ENCODE data around the gene CSAD. TPM values are rescaled to one million over a fixed set of nuclear protein-coding genes. Genes with fewer than 3 reads are reported as not detected.

CSAD gene
- total RNA-seq, 1 donor from 2014 or later, result 41.7 TPM

DNA sequence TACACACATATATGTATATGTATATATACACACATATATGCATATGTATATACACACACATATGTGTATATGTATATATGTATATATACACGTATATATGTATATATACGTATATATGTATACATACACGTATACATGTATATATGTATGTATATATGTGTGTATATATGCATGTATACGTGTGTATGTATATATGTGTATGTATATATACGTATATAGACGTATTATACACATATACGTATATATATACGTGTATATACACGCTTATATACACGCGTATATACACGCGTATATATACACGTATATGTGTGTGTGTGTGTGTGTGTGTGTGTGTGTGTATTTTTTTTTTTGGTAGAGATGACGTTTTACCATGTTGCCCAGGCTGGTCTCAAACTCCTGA lies 33.1 kb downstream of the CSAD start:
- Histone ChIP-seq H3K27me3 (no peaks in the 10 kb centered on the region), H3K4me3 (no peak overlapping the region), H3K9me3 (no peaks in the 10 kb centered on the region), H3K4me1 (no peaks in the 10 kb centered on the region), H3K36me3 (no peaks in the 10 kb centered on the region), H3K27ac (no peak overlapping the region)
- TF ChIP-seq, protein P1, sequence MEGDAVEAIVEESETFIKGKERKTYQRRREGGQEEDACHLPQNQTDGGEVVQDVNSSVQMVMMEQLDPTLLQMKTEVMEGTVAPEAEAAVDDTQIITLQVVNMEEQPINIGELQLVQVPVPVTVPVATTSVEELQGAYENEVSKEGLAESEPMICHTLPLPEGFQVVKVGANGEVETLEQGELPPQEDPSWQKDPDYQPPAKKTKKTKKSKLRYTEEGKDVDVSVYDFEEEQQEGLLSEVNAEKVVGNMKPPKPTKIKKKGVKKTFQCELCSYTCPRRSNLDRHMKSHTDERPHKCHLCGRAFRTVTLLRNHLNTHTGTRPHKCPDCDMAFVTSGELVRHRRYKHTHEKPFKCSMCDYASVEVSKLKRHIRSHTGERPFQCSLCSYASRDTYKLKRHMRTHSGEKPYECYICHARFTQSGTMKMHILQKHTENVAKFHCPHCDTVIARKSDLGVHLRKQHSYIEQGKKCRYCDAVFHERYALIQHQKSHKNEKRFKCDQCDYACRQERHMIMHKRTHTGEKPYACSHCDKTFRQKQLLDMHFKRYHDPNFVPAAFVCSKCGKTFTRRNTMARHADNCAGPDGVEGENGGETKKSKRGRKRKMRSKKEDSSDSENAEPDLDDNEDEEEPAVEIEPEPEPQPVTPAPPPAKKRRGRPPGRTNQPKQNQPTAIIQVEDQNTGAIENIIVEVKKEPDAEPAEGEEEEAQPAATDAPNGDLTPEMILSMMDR (IDR thresholded peaks at IDR 0.05), result no peak
- intact Hi-C loops (cut with DNase I), result no loop called here
- ATAC-seq (no peak), DNase-seq (no peak)

- no peaks in the 10 kb centered on the region for H3K9me3 ChIP-seq
- intact Hi-C loops (cut with DNase I), result no loop called here
- H3K27me3 ChIP-seq, result no peaks in the 10 kb centered on the region
- H3K36me3 ChIP-seq, result no peaks in the 10 kb centered on the region
- H3K4me1 ChIP-seq, result no peaks in the 10 kb centered on the region
- ATAC-seq (no peak), DNase-seq (no peak)
- TF ChIP-seq, protein P1 (IDR thresholded peaks at IDR 0.05), result no peak
- no peak overlapping the region for H3K27ac ChIP-seq
- H3K4me3 ChIP-seq, result no peak overlapping the region
Measured at GRCh38 chr12:53147181-53147580, 33.5 kb downstream of the CSAD start.

DNA sequence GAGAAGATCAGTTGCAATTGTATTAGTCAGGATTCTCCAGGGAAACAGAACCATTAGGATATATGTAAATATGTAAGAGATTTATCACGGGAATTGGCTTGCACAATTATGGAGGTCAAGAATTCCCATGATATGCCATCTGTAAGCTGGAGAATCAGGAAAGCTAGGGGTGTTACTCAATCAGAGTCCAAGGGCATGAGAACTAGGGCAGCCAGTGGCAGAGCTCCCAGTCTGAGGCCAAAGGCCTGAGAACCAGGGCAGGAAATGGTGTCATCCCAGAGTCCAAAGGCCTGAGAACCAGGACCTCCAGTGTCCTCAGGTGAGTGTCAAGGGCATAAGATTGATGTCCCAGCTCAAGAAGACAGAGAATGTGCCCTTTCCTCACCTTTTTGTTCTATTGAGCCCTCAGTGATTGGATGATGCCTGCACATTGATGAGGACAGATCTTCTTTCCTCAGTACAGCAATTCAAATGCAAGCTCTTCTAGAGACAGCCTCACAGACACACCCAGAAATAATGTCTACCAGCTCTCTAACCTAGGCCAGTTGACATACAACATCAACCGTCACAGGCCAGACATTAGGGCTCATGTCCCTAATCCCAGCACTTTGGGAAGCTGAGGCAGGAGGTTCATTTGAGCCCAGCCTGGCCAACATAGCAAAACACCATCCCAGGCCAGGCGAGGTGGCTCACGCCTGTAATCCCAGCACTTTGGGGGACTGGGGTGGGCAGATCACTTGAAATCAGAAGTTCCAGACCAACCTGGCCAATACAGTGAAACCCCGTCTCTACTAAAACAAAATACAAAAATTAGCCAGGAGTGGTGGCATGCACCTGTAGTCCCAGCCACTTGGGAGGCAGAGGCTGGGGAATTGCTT lies 35.1 kb downstream of the CSAD start:
- no peaks in the 10 kb centered on the region for H3K36me3 ChIP-seq
- intact Hi-C loops (cut with DNase I), result no loop called here
- H3K27me3 ChIP-seq, result no peaks in the 10 kb centered on the region
- TF ChIP-seq, protein P1 (IDR thresholded peaks at IDR 0.05), result no peak
- H3K9me3 ChIP-seq, result no peaks in the 10 kb centered on the region
- DNase-seq (no peak), ATAC-seq (no peak)
- H3K4me3 ChIP-seq, result no peak overlapping the region
- no peaks in the 10 kb centered on the region for H3K4me1 ChIP-seq
- H3K27ac ChIP-seq, result no peak overlapping the region

GRCh38 chr12:53143355-53143754 lies 37.4 kb downstream of the CSAD start:
- H3K9me3 ChIP-seq, result no peaks in the 10 kb centered on the region
- no peaks in the 10 kb centered on the region for H3K4me1 ChIP-seq
- no peaks in the 10 kb centered on the region for H3K36me3 ChIP-seq
- intact Hi-C loops (cut with DNase I), result no loop called here
- DNase-seq (no peak), ATAC-seq (no peak)
- H3K27me3 ChIP-seq, result no peaks in the 10 kb centered on the region
- TF ChIP-seq, protein P1 (IDR thresholded peaks at IDR 0.05), result no peak
- no peak overlapping the region for H3K27ac ChIP-seq
- H3K4me3 ChIP-seq, result no peak overlapping the region

- Histone ChIP-seq H3K4me1 (no peaks in the 10 kb centered on the region), H3K27ac (no peak overlapping the region), H3K27me3 (no peaks in the 10 kb centered on the region), H3K36me3 (no peaks in the 10 kb centered on the region), H3K4me3 (no peak overlapping the region), H3K9me3 (peaks cover 6% of the 10 kb centered on the region)
- ATAC-seq, result no peak
- no peak for DNase-seq
- intact Hi-C loops (cut with DNase I), result no loop called here
- TF ChIP-seq, protein P1 (IDR thresholded peaks at IDR 0.05), result no peak
Measured at GRCh38 chr12:53133722-53134121, 47.0 kb downstream of the CSAD start.
